ENCODE data around the gene CBFA2T2.

Gene CBFA2T2

DNA sequence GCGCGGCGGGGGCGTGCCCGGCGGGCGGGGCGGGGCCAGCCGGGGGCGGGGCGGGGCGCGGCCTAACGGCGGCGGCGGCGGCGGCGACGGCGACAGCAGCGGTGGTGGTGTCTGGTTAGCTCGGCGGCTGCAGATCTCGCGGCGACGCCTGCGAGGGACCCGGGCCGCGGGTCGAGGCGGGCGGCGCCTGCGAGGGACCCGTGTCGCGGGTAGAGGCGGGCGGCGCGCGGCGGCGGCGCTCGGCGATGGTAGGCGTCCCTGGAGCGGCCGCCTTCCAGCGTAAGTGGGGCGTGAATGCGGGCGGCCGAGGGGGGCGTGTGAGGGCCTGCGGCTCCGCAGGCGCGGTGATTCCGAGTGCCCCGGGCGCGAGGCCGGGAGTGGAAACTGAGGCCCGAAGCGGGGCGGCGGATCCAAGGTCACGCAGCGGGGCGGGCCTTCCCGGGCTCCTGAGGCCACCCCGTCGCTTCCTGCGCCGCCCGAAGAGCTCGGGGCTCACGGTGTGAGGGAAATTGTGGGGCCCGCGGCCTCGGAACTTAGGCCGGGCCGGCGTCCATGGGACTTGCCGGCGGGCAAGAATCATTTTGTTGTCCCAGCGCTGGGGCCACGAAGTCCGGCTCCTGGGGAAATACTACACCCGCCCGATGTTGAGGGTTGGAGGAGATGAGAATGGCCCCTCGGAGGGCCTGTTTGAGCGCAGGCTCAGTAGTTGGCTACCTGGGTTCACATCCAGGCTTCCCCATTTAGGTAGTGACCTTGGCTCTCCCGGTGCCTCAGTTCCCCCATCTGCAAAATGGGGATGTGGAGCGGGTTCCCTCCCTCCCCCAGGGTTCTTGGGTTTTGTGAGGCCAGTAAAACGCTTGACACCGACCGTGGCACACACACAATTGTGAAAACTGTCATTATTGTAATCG is at the start of gene CBFA2T2:
CBFA2T2 (plus strand) TSS at position 74 of the 911 bp plus-strand sequence; CDS start at position 246, 172 bp downstream.
- TF ChIP-seq, protein P1, sequence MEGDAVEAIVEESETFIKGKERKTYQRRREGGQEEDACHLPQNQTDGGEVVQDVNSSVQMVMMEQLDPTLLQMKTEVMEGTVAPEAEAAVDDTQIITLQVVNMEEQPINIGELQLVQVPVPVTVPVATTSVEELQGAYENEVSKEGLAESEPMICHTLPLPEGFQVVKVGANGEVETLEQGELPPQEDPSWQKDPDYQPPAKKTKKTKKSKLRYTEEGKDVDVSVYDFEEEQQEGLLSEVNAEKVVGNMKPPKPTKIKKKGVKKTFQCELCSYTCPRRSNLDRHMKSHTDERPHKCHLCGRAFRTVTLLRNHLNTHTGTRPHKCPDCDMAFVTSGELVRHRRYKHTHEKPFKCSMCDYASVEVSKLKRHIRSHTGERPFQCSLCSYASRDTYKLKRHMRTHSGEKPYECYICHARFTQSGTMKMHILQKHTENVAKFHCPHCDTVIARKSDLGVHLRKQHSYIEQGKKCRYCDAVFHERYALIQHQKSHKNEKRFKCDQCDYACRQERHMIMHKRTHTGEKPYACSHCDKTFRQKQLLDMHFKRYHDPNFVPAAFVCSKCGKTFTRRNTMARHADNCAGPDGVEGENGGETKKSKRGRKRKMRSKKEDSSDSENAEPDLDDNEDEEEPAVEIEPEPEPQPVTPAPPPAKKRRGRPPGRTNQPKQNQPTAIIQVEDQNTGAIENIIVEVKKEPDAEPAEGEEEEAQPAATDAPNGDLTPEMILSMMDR (IDR thresholded peaks at IDR 0.05) = no peak

DNA sequence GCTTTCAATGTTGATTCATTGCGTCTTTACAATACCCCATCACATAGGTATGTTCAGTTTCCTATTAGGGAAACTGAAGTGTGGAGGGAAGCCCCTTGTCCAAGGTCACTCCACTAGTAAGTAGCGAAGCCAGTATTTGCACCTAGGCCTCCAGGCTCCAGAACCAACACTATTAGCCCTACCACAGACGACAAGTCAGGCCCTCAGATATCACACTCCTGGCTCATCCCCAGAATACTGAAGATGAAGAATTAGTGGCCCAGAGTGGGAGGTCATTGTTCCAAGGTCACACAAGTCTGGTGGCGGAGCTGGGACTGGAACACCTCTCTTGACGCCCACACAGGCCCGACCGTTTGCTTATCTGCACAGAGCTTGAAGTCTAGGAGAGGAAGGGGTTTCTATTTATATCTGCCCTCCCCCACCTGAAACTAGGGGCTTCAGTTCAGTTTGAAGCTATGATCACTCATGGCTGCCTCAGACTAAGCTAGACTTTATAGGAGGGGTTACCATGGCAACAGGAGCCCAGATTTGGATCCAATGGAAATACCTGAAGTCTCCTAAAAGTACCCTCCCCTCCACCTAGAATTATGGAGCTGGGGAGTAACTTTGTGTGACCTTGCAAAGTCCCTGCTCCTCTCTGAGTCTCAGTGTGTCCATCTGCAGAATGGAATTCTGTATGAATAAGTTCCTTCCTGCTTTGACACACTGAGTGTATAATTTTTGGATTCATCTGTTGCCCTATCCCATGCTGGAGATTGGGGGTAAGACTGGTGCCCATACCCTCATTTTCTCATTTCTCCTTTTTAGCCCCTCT is 48.5 kb upstream of the CBFA2T2 start:
- TF ChIP-seq, protein P1 (IDR thresholded peaks at IDR 0.05) = no peak

DNA sequence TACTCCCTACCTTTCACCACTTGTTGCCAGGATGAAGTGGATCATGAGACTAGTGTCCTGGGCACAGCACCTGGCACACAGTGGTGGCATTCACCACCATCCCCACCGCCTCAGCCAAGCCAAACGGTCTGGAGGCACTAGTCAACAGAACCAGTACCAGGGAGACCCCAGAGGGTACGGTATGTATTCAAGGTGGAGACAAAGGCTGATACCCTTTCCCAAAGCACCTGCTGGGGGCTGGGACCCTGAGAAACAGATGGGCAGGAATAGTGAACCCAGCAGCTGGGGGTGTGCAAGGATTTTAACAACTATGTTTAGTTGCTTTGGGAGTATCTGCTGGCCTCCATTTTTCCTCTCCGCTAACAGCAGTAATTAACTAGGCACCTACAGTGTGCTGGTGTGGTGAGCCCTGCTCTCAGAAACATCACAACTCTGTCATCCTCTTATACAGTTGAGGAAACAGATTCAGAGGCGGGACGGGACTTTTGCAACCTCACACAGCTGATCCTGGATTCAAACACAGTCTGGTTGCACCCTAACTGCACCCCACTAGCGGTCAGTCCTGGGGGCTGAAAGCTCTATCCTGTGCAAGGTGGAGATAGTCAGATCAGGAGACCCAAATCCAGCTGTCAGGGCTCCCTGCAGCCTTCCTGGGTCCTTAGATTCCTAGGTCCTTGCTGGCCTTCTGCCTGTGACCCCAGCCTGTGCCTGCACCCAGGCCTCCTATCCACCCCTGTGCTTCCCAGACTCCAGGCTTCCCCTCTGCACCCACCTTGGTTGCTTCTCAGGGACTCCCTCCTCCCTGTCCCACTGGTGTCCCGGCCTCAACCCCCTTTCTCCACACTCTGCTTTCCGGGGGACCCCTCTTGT is 47.5 kb upstream of the CBFA2T2 start:
- TF ChIP-seq, protein P1 (IDR thresholded peaks at IDR 0.05) = no peak

DNA sequence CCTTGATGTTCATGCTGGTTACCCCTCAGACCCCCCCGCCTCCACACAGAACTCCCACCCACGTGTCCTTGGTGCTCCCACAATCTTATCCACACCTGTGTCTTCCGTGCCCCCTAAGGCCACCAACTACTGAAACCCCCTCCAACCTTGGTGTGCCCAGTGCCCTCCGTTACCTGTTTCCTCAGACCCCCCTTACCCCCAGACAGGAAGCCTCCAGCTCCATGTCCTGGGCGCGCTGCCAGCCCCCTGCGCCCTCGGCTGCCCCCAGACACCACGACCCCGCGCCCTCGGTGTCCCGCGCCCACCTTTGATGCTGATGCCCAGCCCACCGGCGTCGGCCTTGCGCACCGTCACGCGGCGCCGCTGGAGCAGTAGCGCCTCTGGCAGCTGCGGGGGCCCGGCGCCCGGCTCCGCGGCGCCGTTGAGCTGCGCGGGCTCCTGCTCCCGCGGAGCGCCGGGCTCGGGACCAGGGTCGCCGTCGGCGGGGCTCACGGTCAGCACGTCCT is 46.8 kb upstream of the CBFA2T2 start:
- TF ChIP-seq, protein P1 (IDR thresholded peaks at IDR 0.05) = no peak

DNA sequence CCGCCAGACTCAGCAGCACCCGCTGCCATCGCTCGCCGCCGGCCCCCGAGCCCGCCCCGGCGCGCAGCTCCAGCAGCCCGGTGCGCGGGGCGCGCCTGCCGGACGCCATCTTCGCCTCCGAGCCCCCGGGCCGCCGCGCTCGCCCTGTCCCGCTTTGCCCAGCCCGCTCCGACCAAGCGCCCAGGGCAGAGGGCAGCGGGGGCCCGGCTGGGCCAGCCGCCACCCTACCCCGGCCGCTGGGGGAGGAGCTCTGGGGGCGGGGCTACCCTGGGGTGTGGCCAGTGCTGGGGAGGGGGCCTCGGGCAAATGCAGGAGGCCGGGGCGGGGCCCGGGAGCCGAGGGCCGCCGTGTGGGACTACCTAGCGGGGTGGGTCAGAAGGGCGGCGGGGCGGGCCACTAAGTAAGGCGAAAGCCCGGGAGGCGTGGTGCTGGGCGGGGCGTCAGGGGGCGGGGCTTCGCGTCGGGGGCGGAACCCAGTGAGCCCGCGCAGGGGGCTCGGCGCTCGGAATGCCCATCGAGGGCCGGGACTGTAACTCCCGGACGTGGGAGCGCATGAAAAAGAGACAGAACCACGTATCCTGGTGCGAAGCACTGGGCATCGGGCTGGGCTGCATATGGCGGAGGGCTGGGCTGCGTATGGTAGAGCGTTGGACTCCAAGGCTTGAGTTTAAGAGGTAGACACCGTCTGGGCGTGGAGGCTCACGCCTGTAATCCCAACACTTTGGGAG is 46.2 kb upstream of the CBFA2T2 start, which contains the start of gene SNTA1:
SNTA1 (minus strand) TSS at position 252 of the 728 bp plus-strand sequence; CDS start at position 109, 143 bp downstream.
- TF ChIP-seq, protein P1 (IDR thresholded peaks at IDR 0.05) = no peak

DNA sequence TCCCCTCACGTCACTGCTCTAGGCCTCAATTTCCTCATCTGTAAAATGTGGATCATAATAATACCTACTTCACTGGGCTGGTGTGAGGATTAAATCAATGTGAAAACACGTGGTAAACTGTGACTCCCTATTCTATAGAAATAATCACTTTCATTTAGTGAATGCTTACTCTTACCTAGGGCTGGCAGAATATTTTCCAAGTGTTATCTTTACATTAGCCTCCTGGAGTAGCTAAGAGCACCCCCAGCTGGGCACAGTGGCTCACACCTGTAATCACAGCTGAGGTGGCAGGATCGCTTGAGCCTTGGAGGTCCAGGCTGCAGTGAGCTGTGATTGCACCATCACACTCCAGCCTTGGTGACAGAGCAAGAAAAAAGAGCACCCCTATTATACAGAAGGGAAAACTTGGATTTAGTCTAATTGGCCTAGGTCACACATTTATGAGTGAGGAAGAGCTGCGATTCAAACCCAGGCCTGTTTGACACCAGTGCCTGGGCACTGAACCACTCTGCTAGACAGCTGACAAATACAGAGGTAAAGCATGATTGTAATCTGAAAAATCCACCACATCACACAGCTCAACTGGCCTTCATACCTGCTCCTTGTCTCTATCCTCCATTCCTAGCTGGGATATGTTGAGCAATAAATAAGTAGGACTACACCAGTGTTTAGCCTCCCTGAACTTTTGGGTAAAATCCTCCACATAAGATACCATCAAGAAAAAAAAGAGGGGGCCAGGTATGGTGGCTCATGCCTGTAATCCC is 44.9 kb upstream of the CBFA2T2 start:
- TF ChIP-seq, protein P1 (IDR thresholded peaks at IDR 0.05) = peak; percentile 20; the same call in 1 of the 2 replicates

All from LNCAP (cell line).